Activated CD8-positive, alpha-beta T cell treated with anti-CD3 and anti-CD28 coated beads for 36 hours (primary cell): ENCODE results near the gene PNLDC1. TPM values are rescaled to one million over a fixed set of nuclear protein-coding genes. Genes with fewer than 3 reads are reported as not detected.
A peak's percentile ranks its signal among the peaks of the same experiment; 100 is the strongest.

Experiments used
- ATAC-seq: fragments of 200-7000 bp; cut with Tn5 transposase; one replicate; pipeline ENCODE4 v1.10.0; 2021; ENCODE audit warnings: mild to moderate bottlenecking, moderate library complexity
- CTCF ChIA-PET: fragments of 350-600 bp; sonication (Branson Sonifier 250); formaldehyde crosslinking; loops from one replicate; lab custom pipeline; 2021; ENCODE audit warnings: antibody characterized with exemption; lab: Charles Lee
- POLR2A ChIA-PET: fragments of 350-600 bp; sonication (Branson Sonifier 250); formaldehyde crosslinking; loops from one replicate; lab custom pipeline; 2021; ENCODE audit warnings: antibody characterized with exemption; lab: Charles Lee
- DNase-seq: peaks from one replicate; pipeline ENCODE4 v3.0.0-alpha.2; 2020
- H3K27ac Mint-ChIP-seq: one replicate; pipeline ENCODE4 v1.8.0; 2021; ENCODE audit warnings: mild to moderate bottlenecking, mixed read lengths
- H3K27me3 Mint-ChIP-seq: one replicate; pipeline ENCODE4 v1.8.0; 2021; ENCODE audit warnings: mixed read lengths
- H3K36me3 Mint-ChIP-seq: one replicate; pipeline ENCODE4 v1.8.0; 2021; ENCODE audit warnings: low read depth, mixed read lengths
- H3K4me1 Mint-ChIP-seq: one replicate; pipeline ENCODE4 v1.8.0; 2021; ENCODE audit warnings: low read depth, mixed read lengths
- H3K4me3 Mint-ChIP-seq: one replicate; pipeline ENCODE4 v1.8.0; 2021; ENCODE audit warnings: mild to moderate bottlenecking, moderate library complexity, mixed read lengths
- H3K9me3 Mint-ChIP-seq: one replicate; pipeline ENCODE4 v1.8.0; 2021; ENCODE audit warnings: mixed read lengths
- intact Hi-C: fragments of 100-400 bp; cut with micrococcal nuclease; formaldehyde crosslinking; loops from one replicate; pipeline ENCODE4 v1.10.0; 2022
- total RNA-seq, 2 experiments: library from RNA; stranded (reverse); gene quantifications; one replicate each; pipeline ENCODE4 v1.2.3, GENCODE V29; 2021
- TF ChIP-seq, protein P1 (sequence below): fragments of 200-600 bp; IDR thresholded peaks from one replicate; pipeline ENCODE4 v1.8.0; 2022; ENCODE audit warnings: antibody characterized with exemption, mild to moderate bottlenecking

Gene PNLDC1, protein sequence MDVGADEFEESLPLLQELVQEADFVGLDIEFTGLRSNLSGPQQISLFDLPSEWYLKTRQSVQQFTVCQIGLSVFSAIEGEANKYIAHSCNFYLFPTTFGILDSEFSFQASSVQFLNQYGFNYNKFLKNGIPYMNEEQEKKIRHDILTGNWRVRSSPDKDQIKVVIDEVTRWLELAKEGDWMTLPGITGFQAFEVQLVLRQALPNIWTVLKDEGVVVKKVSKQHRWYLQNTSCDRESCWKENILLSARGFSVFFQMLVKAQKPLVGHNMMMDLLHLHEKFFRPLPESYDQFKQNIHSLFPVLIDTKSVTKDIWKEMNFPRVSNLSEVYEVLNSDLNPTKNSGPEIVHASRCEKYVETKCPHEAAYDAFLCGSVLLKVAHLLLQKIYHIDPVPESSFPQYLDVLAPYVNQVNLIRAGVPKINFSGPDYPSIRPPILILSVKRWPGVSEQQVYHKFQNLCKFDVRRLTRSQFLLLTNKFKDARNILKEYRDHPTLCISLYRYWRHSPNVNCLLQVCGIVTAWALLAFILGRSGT
- under 1 TPM; 0.34 to 0.54 TPM for total RNA-seq

DNA sequence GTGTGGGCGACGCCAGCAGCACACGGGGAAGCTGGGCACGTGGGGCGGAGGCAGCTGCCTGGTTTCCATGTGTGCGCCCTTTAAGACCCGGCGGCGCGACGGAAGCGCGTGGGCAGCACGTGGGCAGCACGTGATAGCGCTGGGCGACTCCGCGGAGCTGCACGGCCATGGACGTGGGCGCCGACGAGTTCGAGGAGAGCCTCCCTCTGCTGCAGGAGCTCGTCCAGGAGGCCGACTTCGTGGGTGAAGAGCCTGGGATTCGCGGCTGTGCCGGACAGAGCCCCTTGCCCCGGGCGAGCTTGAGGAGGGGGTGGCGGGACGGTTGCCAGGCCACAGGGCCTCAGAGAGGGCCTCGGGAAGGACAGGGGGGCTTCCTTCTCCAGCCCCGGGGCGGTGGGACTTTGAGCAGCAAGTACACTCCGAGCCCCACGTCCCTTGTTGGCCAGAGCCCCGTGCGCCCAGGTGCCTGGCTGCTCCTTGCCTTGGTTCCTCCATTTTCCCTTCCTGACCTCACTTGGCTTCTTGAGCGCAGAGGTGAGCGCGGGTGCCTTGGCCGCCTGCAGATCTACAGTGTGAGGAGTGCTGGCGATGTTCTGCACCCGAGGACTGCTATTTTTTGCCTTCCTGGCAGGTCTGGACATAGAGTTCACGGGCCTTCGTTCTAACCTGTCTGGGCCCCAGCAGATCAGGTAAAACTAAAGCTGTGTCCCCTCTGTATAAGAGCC lies at the start of gene PNLDC1:
Gene PNLDC1 (plus strand): TSS at position 136 of the 725 bp plus-strand sequence. CDS start 32 bp downstream, at position 168.
- H3K4me1 Mint-ChIP-seq: peaks cover 12% of the 10 kb centered on the region
- ATAC-seq (no peak), DNase-seq (no peak)
- TF ChIP-seq, protein P1, sequence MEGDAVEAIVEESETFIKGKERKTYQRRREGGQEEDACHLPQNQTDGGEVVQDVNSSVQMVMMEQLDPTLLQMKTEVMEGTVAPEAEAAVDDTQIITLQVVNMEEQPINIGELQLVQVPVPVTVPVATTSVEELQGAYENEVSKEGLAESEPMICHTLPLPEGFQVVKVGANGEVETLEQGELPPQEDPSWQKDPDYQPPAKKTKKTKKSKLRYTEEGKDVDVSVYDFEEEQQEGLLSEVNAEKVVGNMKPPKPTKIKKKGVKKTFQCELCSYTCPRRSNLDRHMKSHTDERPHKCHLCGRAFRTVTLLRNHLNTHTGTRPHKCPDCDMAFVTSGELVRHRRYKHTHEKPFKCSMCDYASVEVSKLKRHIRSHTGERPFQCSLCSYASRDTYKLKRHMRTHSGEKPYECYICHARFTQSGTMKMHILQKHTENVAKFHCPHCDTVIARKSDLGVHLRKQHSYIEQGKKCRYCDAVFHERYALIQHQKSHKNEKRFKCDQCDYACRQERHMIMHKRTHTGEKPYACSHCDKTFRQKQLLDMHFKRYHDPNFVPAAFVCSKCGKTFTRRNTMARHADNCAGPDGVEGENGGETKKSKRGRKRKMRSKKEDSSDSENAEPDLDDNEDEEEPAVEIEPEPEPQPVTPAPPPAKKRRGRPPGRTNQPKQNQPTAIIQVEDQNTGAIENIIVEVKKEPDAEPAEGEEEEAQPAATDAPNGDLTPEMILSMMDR: no peak
- no peak within 1 kb of the TSS for H3K27ac Mint-ChIP-seq
- intact Hi-C loops: loop anchor here (5.0 kb wide), 1 partner anchor 647 kb away; no protein-coding TSS in a partner anchor
- no peaks in the 10 kb centered on the region for H3K27me3 Mint-ChIP-seq
- H3K36me3 Mint-ChIP-seq: peaks cover 23% of the 10 kb centered on the region
- ChIA-PET CTCF (no interaction called here), POLR2A (interaction anchor here (0.6 to 1.2 kb wide), 2 partner anchors 75 to 178 kb away, joined by 3 read pairs; no protein-coding TSS in a partner anchor)
- H3K9me3 Mint-ChIP-seq: no peaks in the 10 kb centered on the region
- no peak within 1 kb of the TSS for H3K4me3 Mint-ChIP-seq

DNA sequence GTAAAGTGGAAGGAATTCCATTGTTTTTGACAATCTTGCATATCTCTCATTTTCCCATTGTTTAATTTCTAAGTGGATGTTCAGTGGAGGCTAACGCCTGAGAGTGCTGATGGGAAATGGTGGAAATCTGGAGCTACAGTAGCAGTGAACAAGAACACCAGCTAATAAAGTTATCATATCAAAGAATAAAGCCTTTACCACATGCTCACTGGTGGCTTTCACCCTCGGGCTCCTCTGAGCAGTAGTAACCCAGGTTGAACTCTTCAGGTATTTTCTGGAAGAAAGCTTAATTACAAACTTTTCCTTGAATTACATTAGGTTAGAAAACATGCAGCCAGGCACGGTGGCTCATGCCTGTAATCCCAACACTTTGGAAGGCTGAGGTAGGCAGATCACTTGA lies 48.6 kb upstream of the PNLDC1 start:
- Mint-ChIP-seq H3K4me3 (no peak overlapping the region), H3K27me3 (no peaks in the 10 kb centered on the region), H3K4me1 (peaks cover 9% of the 10 kb centered on the region), H3K36me3 (peaks cover 49% of the 10 kb centered on the region), H3K27ac (no peak overlapping the region), H3K9me3 (no peaks in the 10 kb centered on the region)
- TF ChIP-seq, protein P1: no peak
- DNase-seq (no peak), ATAC-seq (no peak)
- intact Hi-C loops: no loop called here
- POLR2A ChIA-PET: interaction anchor here (0.8 to 1.5 kb wide), 5 partner anchors 10 to 37 kb away, joined by 3 to 5 read pairs (median 4); partner anchors contain the start of gene ACAT2
- CTCF ChIA-PET: interaction anchor here (2.1 to 3.0 kb wide), 2 partner anchors 10 to 60 kb away, joined by 4 to 11 read pairs; partner anchors contain the start of gene ACAT2

DNA sequence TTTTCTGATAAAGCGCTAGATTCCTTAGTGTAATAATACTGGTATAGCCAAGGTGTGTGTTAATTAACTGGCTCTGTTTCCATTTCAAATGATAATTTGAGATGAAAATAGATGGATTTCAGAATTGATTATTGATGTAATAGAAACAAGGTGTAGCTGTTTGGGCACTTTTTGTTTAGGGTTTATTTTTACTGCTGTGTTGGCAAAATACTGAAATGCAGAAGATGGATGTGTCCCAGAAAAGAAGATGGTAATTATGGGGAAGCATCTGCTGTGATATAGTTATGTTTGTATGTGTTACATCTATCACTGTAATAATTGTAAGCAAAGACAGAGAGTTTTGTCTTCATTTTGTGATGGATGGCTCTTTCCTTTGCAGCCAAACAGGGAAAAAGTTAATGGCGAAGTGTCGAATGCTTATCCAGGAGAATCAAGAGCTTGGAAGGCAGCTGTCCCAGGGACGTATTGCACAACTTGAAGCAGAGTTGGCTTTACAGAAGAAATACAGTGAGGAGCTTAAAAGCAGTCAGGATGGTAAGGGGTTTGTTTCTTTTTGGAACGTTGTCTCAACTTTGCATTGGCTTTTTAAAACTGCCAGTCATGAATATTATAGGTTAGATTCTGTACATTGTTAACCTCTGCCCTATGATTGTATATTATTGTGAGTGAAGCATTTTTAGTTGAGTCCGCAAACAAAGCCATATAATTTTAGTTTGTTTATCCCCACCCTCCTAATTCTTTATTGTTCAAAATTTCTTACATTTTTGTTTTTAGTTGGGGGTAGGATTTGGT lies 46.8 kb upstream of the PNLDC1 start:
- no peak for ATAC-seq
- H3K36me3 Mint-ChIP-seq: peaks cover 51% of the 10 kb centered on the region
- H3K4me1 Mint-ChIP-seq: peaks cover 9% of the 10 kb centered on the region
- H3K27ac Mint-ChIP-seq: peak overlapping the region; percentile 46
- DNase-seq: no peak
- no peak overlapping the region for H3K4me3 Mint-ChIP-seq
- intact Hi-C loops: no loop called here
- TF ChIP-seq, protein P1: no peak
- ChIA-PET POLR2A (interaction anchor here (0.6 to 1.2 kb wide), 2 partner anchors 8 to 22 kb away, joined by 3 read pairs; partner anchors contain the start of gene ACAT2), CTCF (interaction anchor here (3.0 kb wide), 1 partner anchor 62 kb away, joined by 11 read pairs; no protein-coding TSS in a partner anchor)
- H3K27me3 Mint-ChIP-seq: no peaks in the 10 kb centered on the region
- H3K9me3 Mint-ChIP-seq: no peaks in the 10 kb centered on the region

DNA sequence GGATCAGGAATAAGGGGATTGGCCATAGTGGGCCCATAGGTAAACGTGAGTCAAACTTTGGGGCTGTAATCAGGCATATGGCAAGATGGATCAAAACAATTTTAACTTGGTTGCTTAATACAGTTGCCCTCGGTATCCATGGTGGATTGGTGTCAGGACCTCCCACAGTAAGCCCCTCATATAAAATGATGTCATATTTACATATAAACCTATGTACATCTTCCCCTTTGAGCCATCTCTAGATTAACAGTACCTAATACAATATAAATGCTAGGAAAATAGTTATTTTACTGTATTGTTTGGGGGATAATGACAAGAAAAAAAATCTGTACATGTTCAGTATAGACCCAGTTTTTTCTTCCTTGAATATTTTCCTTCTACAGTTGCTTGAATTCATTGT lies 45.7 kb upstream of the PNLDC1 start:
- no peak for ATAC-seq
- H3K9me3 Mint-ChIP-seq: no peaks in the 10 kb centered on the region
- no peak overlapping the region for H3K4me3 Mint-ChIP-seq
- intact Hi-C loops: no loop called here
- no peak for DNase-seq
- ChIA-PET POLR2A (interaction anchor here (1.0 kb wide), 1 partner anchor 9 kb away, joined by 3 read pairs; no protein-coding TSS in a partner anchor), CTCF (interaction anchor here (3.0 kb wide), 1 partner anchor 63 kb away, joined by 11 read pairs; no protein-coding TSS in a partner anchor)
- TF ChIP-seq, protein P1: no peak
- no peak overlapping the region for H3K27ac Mint-ChIP-seq
- H3K4me1 Mint-ChIP-seq: peaks cover 13% of the 10 kb centered on the region
- H3K27me3 Mint-ChIP-seq: no peaks in the 10 kb centered on the region
- peaks cover 50% of the 10 kb centered on the region for H3K36me3 Mint-ChIP-seq
